Inferior parietal cortex (tissue), 1 donor: ENCODE data around the gene ST6GALNAC1.

Experiments used
- DNase-seq: peaks from one replicate; pipeline ENCODE4 v3.0.0-alpha.2; 2016; ENCODE audit errors: extremely low spot score

ST6GALNAC1 gene

GRCh38 chr17:76577876-76578275 is 65.7 kb downstream of the ST6GALNAC1 start:
- DNase-seq = no peak

- DNase-seq = no peak
These were observed 67.4 kb downstream of the ST6GALNAC1 start for GRCh38 chr17:76576189-76576588.

- no peak for DNase-seq
These were observed 68.0 kb downstream of the ST6GALNAC1 start for GRCh38 chr17:76575570-76575969.
